Measurements from ENCODE around the gene TSPAN11.

TSPAN11 gene

GRCh38 chr12:30911207-30911606 lies 15.3 kb upstream of the TSPAN11 start:
- DNase-seq, result no peak

- no peak for DNase-seq
Measured at GRCh38 chr12:30913323-30913722, 13.2 kb upstream of the TSPAN11 start.

GRCh38 chr12:30914986-30915591 lies 11.5 kb upstream of the TSPAN11 start:
- no peak for DNase-seq

GRCh38 chr12:30923057-30923456 lies 3.5 kb upstream of the TSPAN11 start:
- DNase-seq, result no peak

GRCh38 chr12:30925607-30926242 lies 823 bp upstream of the TSPAN11 start:
- DNase-seq, result peak; percentile 22

GRCh38 chr12:30927222-30927611 lies 669 bp downstream of the TSPAN11 start:
- DNase-seq, result no peak

GRCh38 chr12:30928356-30929244 lies 2.1 kb downstream of the TSPAN11 start:
- DNase-seq, result no peak

- no peak for DNase-seq
Measured at GRCh38 chr12:30930238-30930637, 3.7 kb downstream of the TSPAN11 start.

- no peak for DNase-seq
Measured at GRCh38 chr12:30930641-30931040, 4.1 kb downstream of the TSPAN11 start.

- no peak for DNase-seq
Measured at GRCh38 chr12:30932881-30933280, 6.3 kb downstream of the TSPAN11 start.

- DNase-seq, result no peak
Measured at GRCh38 chr12:30934811-30935210, 8.3 kb downstream of the TSPAN11 start.

GRCh38 chr12:30936036-30936435 lies 9.5 kb downstream of the TSPAN11 start:
- no peak for DNase-seq

GRCh38 chr12:30939234-30939633 lies 12.7 kb downstream of the TSPAN11 start:
- DNase-seq, result no peak

- DNase-seq, result no peak
Measured at GRCh38 chr12:30942486-30942885, 15.9 kb downstream of the TSPAN11 start.

- DNase-seq, result no peak
Measured at GRCh38 chr12:30942936-30943335, 16.4 kb downstream of the TSPAN11 start.

- DNase-seq, result no peak
Measured at GRCh38 chr12:30945443-30946164, 19.1 kb downstream of the TSPAN11 start.

GRCh38 chr12:30952015-30952414 lies 25.5 kb downstream of the TSPAN11 start:
- DNase-seq, result no peak

- no peak for DNase-seq
Measured at GRCh38 chr12:30953257-30953656, 26.7 kb downstream of the TSPAN11 start.

GRCh38 chr12:30953951-30954751 lies 27.6 kb downstream of the TSPAN11 start:
- DNase-seq, result no peak

- no peak for DNase-seq
Measured at GRCh38 chr12:30955214-30955613, 28.7 kb downstream of the TSPAN11 start.

- no peak for DNase-seq
Measured at GRCh38 chr12:30959110-30959710, 32.7 kb downstream of the TSPAN11 start.
